Measurements from ENCODE around the gene MEX3C. TPM values are rescaled to one million over a fixed set of nuclear protein-coding genes. Genes with fewer than 3 reads are reported as not detected.

MEX3C gene
- total RNA-seq, 1 experiment from 2014 or later = 81.9 TPM

DNA sequence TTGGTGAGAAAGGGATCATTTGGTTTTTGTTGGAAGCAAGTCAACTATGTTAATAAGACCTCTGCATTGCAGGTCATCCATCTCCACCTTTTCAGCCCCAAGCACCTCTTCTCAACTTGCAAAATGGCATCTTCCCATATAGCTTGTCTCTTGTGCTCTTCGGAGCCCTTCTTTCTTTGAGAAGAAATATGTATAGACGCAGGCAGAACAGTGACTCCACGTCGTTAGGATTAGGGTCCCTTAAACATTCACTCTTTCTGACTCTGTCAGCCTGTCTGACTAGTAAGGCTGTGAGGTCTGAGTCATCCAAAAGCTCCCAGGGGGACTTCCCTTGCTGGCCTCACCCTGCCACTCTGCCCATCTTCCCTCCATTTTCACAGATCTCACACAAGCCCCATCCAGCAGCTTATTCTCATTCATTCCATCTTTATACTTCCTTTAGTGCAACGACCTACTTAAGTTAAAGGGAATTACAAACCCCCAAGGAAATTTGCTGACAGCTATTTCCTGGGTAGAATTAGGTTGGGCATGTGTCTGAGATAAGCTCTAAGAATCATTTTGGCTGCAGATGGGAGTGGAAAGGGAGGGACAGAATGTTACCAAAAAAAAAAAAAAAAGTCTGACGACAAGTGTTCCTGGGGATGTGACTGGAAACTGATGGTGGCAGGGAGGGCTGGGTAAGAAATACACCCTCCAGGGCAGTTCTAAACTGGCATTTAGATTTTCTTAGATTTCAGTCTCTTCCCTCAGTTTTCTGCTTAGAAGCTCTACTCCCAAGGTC, 37.7 kb upstream of the MEX3C start:
- no peaks in the 10 kb centered on the region for H3K27me3 Mint-ChIP-seq (ENCODE audit: insufficient read depth, unreplicated experiment)
- peaks cover 21% of the 10 kb centered on the region for H3K4me1 Mint-ChIP-seq (ENCODE audit: insufficient read depth, unreplicated experiment)
- no peaks in the 10 kb centered on the region for H3K9me3 Mint-ChIP-seq (ENCODE audit: unreplicated experiment)
- H3K36me3 Mint-ChIP-seq (ENCODE audit: insufficient read depth, unreplicated experiment) = no peaks in the 10 kb centered on the region
- peak; percentile 67 for DNase-seq (ENCODE audit: unreplicated experiment)
- peak overlapping the region; percentile 52 for H3K27ac Mint-ChIP-seq (ENCODE audit: low read depth, unreplicated experiment)
- TF ChIP-seq, protein P1, sequence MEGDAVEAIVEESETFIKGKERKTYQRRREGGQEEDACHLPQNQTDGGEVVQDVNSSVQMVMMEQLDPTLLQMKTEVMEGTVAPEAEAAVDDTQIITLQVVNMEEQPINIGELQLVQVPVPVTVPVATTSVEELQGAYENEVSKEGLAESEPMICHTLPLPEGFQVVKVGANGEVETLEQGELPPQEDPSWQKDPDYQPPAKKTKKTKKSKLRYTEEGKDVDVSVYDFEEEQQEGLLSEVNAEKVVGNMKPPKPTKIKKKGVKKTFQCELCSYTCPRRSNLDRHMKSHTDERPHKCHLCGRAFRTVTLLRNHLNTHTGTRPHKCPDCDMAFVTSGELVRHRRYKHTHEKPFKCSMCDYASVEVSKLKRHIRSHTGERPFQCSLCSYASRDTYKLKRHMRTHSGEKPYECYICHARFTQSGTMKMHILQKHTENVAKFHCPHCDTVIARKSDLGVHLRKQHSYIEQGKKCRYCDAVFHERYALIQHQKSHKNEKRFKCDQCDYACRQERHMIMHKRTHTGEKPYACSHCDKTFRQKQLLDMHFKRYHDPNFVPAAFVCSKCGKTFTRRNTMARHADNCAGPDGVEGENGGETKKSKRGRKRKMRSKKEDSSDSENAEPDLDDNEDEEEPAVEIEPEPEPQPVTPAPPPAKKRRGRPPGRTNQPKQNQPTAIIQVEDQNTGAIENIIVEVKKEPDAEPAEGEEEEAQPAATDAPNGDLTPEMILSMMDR (IDR thresholded peaks at IDR 0.05; ENCODE audit: unreplicated experiment) = no peak
- CTCF ChIA-PET = interaction anchor here (0.6 to 1.3 kb wide), 4 partner anchors 9 to 19 kb away, joined by 3 to 10 read pairs (median 4); no protein-coding TSS in a partner anchor
- intact Hi-C loops (cut with micrococcal nuclease) = no loop called here
- no TSS peak for BruUV-seq (replicated peaks)
- POLR2A ChIA-PET = interaction anchor here (0.7 to 2.0 kb wide), 5 partner anchors 22 to 54 kb away, joined by 3 to 4 read pairs (median 4); partner anchors contain the start of gene MEX3C
- no peak overlapping the region for H3K4me3 Mint-ChIP-seq (ENCODE audit: unreplicated experiment)

DNA sequence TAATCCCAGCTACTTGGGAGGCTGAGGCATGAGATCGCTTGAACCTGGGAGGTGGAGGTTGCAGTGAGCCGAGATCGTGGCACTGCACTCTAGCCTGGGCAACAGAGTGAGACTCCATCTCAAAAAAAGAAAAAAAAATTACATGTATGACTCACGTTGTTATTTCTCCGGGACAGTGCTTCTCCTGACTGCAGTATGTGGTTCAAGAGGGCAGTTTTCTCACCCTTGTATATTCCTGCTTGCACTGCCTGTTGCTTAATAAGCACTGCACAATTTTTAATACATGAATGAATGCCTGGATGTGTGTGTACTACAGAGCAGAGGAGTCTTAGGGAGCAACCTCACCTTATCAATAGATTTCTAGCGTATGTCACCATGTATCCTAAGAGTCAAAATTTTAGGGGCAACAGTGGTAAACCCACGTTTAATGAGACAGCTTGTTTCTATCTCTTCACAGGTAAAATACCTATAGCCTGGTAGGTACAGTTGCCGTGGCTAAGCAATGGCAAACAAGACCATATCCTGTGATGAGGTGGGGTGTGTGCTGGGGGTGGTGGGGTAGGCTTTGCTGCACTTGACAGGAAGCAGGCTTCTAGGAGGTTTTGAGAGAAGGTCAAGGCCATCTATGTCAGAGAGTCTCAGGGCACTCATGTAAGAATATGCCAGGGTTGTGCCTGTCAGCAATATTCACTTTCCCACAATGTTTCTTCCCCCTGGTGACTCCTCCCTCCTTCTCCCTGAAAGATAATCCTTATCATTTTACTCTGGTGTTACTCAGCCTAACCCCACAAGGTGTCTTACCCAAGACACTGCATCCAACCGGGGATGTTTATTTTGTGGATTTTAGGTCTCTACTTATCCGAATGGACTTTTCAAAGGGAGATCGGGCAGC, 36.9 kb upstream of the MEX3C start:
- peak; percentile 49 for DNase-seq (ENCODE audit: unreplicated experiment)
- CTCF ChIA-PET = interaction anchor here (1.3 kb wide), 1 partner anchor 13 kb away, joined by 4 read pairs; no protein-coding TSS in a partner anchor
- POLR2A ChIA-PET = interaction anchor here (0.7 to 1.1 kb wide), 3 partner anchors 23 to 40 kb away, joined by 3 to 4 read pairs (median 3); no protein-coding TSS in a partner anchor
- H3K27ac Mint-ChIP-seq (ENCODE audit: low read depth, unreplicated experiment) = peak overlapping the region; percentile 52
- BruUV-seq (replicated peaks) = no TSS peak
- no peaks in the 10 kb centered on the region for H3K36me3 Mint-ChIP-seq (ENCODE audit: insufficient read depth, unreplicated experiment)
- intact Hi-C loops (cut with micrococcal nuclease) = no loop called here
- TF ChIP-seq, protein P1 (IDR thresholded peaks at IDR 0.05; ENCODE audit: unreplicated experiment) = no peak
- H3K4me3 Mint-ChIP-seq (ENCODE audit: unreplicated experiment) = no peak overlapping the region
- no peaks in the 10 kb centered on the region for H3K27me3 Mint-ChIP-seq (ENCODE audit: insufficient read depth, unreplicated experiment)
- no peaks in the 10 kb centered on the region for H3K9me3 Mint-ChIP-seq (ENCODE audit: unreplicated experiment)
- peaks cover 21% of the 10 kb centered on the region for H3K4me1 Mint-ChIP-seq (ENCODE audit: insufficient read depth, unreplicated experiment)

DNA sequence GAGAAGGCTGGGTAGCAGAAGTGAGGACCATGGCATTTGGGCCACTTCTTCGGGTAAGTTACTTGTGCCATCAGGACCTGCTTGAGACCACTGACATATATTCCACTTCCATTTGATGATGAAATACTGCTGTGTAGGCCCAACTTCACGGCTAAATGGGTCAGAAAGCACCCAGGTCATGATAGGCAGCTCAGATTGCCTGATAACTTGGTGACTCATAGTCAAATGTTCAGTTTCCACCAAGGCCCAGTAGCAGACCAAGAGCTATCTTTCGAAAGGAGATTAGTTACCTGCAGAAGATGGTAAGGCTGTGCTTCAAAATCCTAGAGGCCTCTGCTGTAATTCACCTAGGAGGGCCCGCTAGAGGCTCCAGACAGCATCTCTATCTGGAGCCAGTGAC, 31.8 kb upstream of the MEX3C start:
- ChIA-PET CTCF (interaction anchor here (0.7 kb wide), 2 partner anchors 29 to 118 kb away, joined by 3 to 4 read pairs; no protein-coding TSS in a partner anchor), POLR2A (no interaction called here)
- Mint-ChIP-seq H3K36me3 (ENCODE audit: insufficient read depth, unreplicated experiment) (no peaks in the 10 kb centered on the region), H3K9me3 (ENCODE audit: unreplicated experiment) (no peaks in the 10 kb centered on the region), H3K4me1 (ENCODE audit: insufficient read depth, unreplicated experiment) (peaks cover 2% of the 10 kb centered on the region), H3K27ac (ENCODE audit: low read depth, unreplicated experiment) (no peak overlapping the region), H3K4me3 (ENCODE audit: unreplicated experiment) (no peak overlapping the region), H3K27me3 (ENCODE audit: insufficient read depth, unreplicated experiment) (no peaks in the 10 kb centered on the region)
- DNase-seq (ENCODE audit: unreplicated experiment) = no peak
- TF ChIP-seq, protein P1 (IDR thresholded peaks at IDR 0.05; ENCODE audit: unreplicated experiment) = no peak
- intact Hi-C loops (cut with micrococcal nuclease) = no loop called here
- BruUV-seq (replicated peaks) = no TSS peak

GRCh38 chr18:51227660-51228059, 30.2 kb upstream of the MEX3C start:
- intact Hi-C loops (cut with micrococcal nuclease) = no loop called here
- H3K27ac Mint-ChIP-seq (ENCODE audit: low read depth, unreplicated experiment) = no peak overlapping the region
- no peaks in the 10 kb centered on the region for H3K36me3 Mint-ChIP-seq (ENCODE audit: insufficient read depth, unreplicated experiment)
- no peaks in the 10 kb centered on the region for H3K27me3 Mint-ChIP-seq (ENCODE audit: insufficient read depth, unreplicated experiment)
- no peaks in the 10 kb centered on the region for H3K9me3 Mint-ChIP-seq (ENCODE audit: unreplicated experiment)
- ChIA-PET POLR2A (no interaction called here), CTCF (no interaction called here)
- no peaks in the 10 kb centered on the region for H3K4me1 Mint-ChIP-seq (ENCODE audit: insufficient read depth, unreplicated experiment)
- BruUV-seq (replicated peaks) = no TSS peak
- TF ChIP-seq, protein P1 (IDR thresholded peaks at IDR 0.05; ENCODE audit: unreplicated experiment) = no peak
- H3K4me3 Mint-ChIP-seq (ENCODE audit: unreplicated experiment) = no peak overlapping the region
- no peak for DNase-seq (ENCODE audit: unreplicated experiment)

All from MCF 10A (cell line).